MCF 10A (cell line): Measurements from ENCODE around the gene ZBTB18. TPM values are rescaled to one million over a fixed set of nuclear protein-coding genes. Genes with fewer than 3 reads are reported as not detected.

Experiments used
- Bru-seq: library from RNA; stranded (reverse); fragments of 400-500 nt; gene quantifications from one replicate; lab custom pipeline; 2021; lab: Mats Ljungman, UMichigan
- BruChase-seq, 2 experiments: library from RNA; stranded (reverse); fragments of 400-500 nt; gene quantifications; one replicate each; lab custom pipeline; 2021; lab: Mats Ljungman, UMichigan
- BruUV-seq: library from RNA; stranded (reverse); fragments of 400-500 nt; replicated peaks from 2 replicates; lab custom pipeline; 2021; lab: Mats Ljungman, UMichigan
- CTCF ChIA-PET: fragments of 300-600 bp; sonication (Branson Sonifier 250); formaldehyde crosslinking; extraction: SDS; loops from one replicate; lab custom pipeline; 2021; ENCODE audit warnings: antibody characterized with exemption, inconsistent platforms; lab: Yijun Ruan, JAX
- POLR2A ChIA-PET: fragments of 300-600, 350-650 bp; sonication (Branson Sonifier 250); formaldehyde crosslinking; extraction: SDS; loops from one replicate; lab custom pipeline; 2020; ENCODE audit warnings: antibody characterized with exemption, inconsistent platforms; lab: Yijun Ruan, JAX
- DNase-seq: peaks from one replicate; pipeline ENCODE4 v3.0.0-alpha.2; 2018; ENCODE audit not compliant: unreplicated experiment
- H3K27ac Mint-ChIP-seq: one replicate; pipeline ENCODE4 v1.8.0; 2022; ENCODE audit warnings: mild to moderate bottlenecking, low read depth, mixed read lengths; ENCODE audit not compliant: unreplicated experiment
- H3K27me3 Mint-ChIP-seq: one replicate; pipeline ENCODE4 v1.8.0; 2022; ENCODE audit warnings: mixed read lengths; ENCODE audit not compliant: insufficient read depth, unreplicated experiment
- H3K36me3 Mint-ChIP-seq: one replicate; pipeline ENCODE4 v1.8.0; 2022; ENCODE audit warnings: mild to moderate bottlenecking, moderate library complexity, mixed read lengths; ENCODE audit not compliant: insufficient read depth, unreplicated experiment
- H3K4me1 Mint-ChIP-seq: one replicate; pipeline ENCODE4 v1.8.0; 2022; ENCODE audit warnings: mixed read lengths; ENCODE audit not compliant: insufficient read depth, unreplicated experiment
- H3K4me3 Mint-ChIP-seq: one replicate; pipeline ENCODE4 v1.8.0; 2022; ENCODE audit warnings: mild to moderate bottlenecking, moderate library complexity, mixed read lengths; ENCODE audit not compliant: unreplicated experiment
- H3K9me3 Mint-ChIP-seq: one replicate; pipeline ENCODE4 v1.8.0; 2022; ENCODE audit warnings: mixed read lengths; ENCODE audit not compliant: unreplicated experiment
- CTCF ChIP-seq: fragments of 200-600 bp; IDR thresholded peaks from one replicate; pipeline ENCODE4 v1.8.0; 2022; ENCODE audit warnings: antibody characterized with exemption, mild to moderate bottlenecking; ENCODE audit not compliant: unreplicated experiment
- intact Hi-C: fragments of 100-400 bp; cut with micrococcal nuclease; formaldehyde crosslinking; loops from 2 replicates; pipeline ENCODE4 v1.14.1; 2022
- long read RNA-seq: library from polyadenylated mRNA; stranded (forward); transcript quantifications from one replicate; pipeline ENCODE4 v2.0.0, GENCODE V29; 2022
- total RNA-seq: library from RNA; stranded (reverse); gene quantifications from 2 replicates; pipeline ENCODE4 v1.2.3, GENCODE V29; 2022

ZBTB18 gene
- total RNA-seq, result 16.5 and 18.8 TPM in 2 replicates
- Bru-seq, nascent RNA, result percentile 72 among the genes with signal in this experiment
- percentile 92 among the genes with signal in this experiment for BruChase-seq, experiment 1, labeled RNA remaining after a 6-hour chase
- percentile 93 among the genes with signal in this experiment for BruChase-seq, experiment 2, labeled RNA remaining after a 2-hour chase
- long read RNA-seq, partial matches to known transcripts, result 4 of 4 reads
- long read RNA-seq, other reads (novel, unspliced or antisense), result 0 of 4 reads

DNA sequence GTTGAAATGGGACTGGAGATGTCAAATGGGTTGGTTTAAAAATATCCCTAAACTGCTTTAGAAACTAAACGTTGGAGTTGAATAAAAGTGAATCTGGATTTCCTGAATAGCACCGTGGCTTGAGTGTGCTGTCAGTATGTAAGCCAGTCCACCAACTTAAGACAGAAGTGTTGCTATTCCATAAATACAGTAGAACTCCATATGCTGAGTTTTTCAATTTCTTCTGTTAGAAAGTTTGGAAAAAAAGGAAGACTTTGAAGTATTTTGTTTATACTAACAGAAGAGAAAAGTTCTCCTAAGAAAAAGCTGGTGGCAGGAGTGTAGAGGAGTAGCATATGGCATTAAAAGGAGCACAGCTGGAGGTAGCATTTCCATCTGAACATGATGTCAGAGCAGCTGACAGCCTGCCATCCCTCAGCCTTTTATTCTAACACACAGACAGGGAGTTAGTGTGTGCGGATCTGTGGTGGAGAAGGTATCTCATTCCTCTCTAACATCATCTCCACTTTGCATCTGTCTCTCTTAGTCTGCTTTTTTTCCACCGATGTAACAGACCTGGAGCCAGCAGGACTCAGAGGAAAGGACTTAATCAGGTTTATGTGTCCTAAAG, at the start of gene ZBTB18:
Gene ZBTB18, plus strand, starts transcription at position 449 of the 610 bp plus-strand sequence. Its CDS starts 149 bp downstream, at position 598.
- H3K27ac Mint-ChIP-seq, result no peak within 1 kb of the TSS
- TF ChIP-seq CTCF, result no peak
- no peaks in the 10 kb centered on the region for H3K27me3 Mint-ChIP-seq
- peak within 1 kb of the TSS; percentile 94 for H3K4me3 Mint-ChIP-seq
- POLR2A ChIA-PET, result interaction anchor here (0.6 to 3.1 kb wide), 11 partner anchors 9 to 400 kb away, joined by 3 to 17 read pairs (median 4); partner anchors contain the start of gene ADSS2
- CTCF ChIA-PET, result interaction anchor here (0.7 to 2.6 kb wide), 4 partner anchors 9 to 248 kb away, joined by 3 to 10 read pairs (median 4); no protein-coding TSS in a partner anchor
- intact Hi-C loops, result loop anchor here (10.0 kb wide), 1 partner anchor 456 kb away; no protein-coding TSS in a partner anchor
- peaks cover 32% of the 10 kb centered on the region for H3K4me1 Mint-ChIP-seq
- BruUV-seq, result TSS peak; percentile 20
- DNase-seq, result peak; percentile 26
- H3K9me3 Mint-ChIP-seq, result no peaks in the 10 kb centered on the region
- H3K36me3 Mint-ChIP-seq, result peaks cover 10% of the 10 kb centered on the region

GRCh38 chr1:244002721-244003120, 48.4 kb upstream of the ZBTB18 start:
- no peak for TF ChIP-seq CTCF
- H3K27me3 Mint-ChIP-seq, result peaks cover 37% of the 10 kb centered on the region
- intact Hi-C loops, result no loop called here
- no peaks in the 10 kb centered on the region for H3K36me3 Mint-ChIP-seq
- H3K27ac Mint-ChIP-seq, result no peak overlapping the region
- POLR2A ChIA-PET, result no interaction called here
- no peaks in the 10 kb centered on the region for H3K9me3 Mint-ChIP-seq
- CTCF ChIA-PET, result interaction anchor here (1.0 to 1.3 kb wide), 3 partner anchors 27 to 659 kb away, joined by 3 to 4 read pairs (median 3); no protein-coding TSS in a partner anchor
- no peak for DNase-seq
- H3K4me1 Mint-ChIP-seq, result no peaks in the 10 kb centered on the region
- H3K4me3 Mint-ChIP-seq, result no peak overlapping the region
- BruUV-seq, result no TSS peak

- no peak for DNase-seq
- CTCF ChIA-PET, result no interaction called here
- H3K36me3 Mint-ChIP-seq, result no peaks in the 10 kb centered on the region
- POLR2A ChIA-PET, result no interaction called here
- H3K4me3 Mint-ChIP-seq, result no peak overlapping the region
- H3K27me3 Mint-ChIP-seq, result peaks cover 37% of the 10 kb centered on the region
- no peak overlapping the region for H3K27ac Mint-ChIP-seq
- no peaks in the 10 kb centered on the region for H3K9me3 Mint-ChIP-seq
- no TSS peak for BruUV-seq
- H3K4me1 Mint-ChIP-seq, result peaks cover 5% of the 10 kb centered on the region
- no peak for TF ChIP-seq CTCF
- intact Hi-C loops, result no loop called here
Observed at GRCh38 chr1:244005455-244005854, 45.6 kb upstream of the ZBTB18 start.

- Mint-ChIP-seq H3K36me3 (no peaks in the 10 kb centered on the region), H3K4me1 (peaks cover 9% of the 10 kb centered on the region), H3K4me3 (no peak overlapping the region), H3K27me3 (peaks cover 37% of the 10 kb centered on the region), H3K9me3 (no peaks in the 10 kb centered on the region), H3K27ac (no peak overlapping the region)
- no peak for DNase-seq
- ChIA-PET POLR2A (no interaction called here), CTCF (interaction anchor here (0.6 to 0.7 kb wide), 2 partner anchors 11 to 647 kb away, joined by 3 read pairs; no protein-coding TSS in a partner anchor)
- no peak for TF ChIP-seq CTCF
- intact Hi-C loops, result no loop called here
- no TSS peak for BruUV-seq
Observed at GRCh38 chr1:244006381-244006901, 44.6 kb upstream of the ZBTB18 start.
